Measurements from ENCODE around the gene ENPP7.

Gene ENPP7

GRCh38 chr17:79732804-79733691 is 2.3 kb downstream of the ENPP7 start:
- no peak for FAIRE-seq

- FAIRE-seq: no peak
Observed at GRCh38 chr17:79733692-79734070, 2.9 kb downstream of the ENPP7 start.

- no peak for FAIRE-seq
Observed at GRCh38 chr17:79735096-79735495, 4.4 kb downstream of the ENPP7 start.

- FAIRE-seq: no peak
Observed at GRCh38 chr17:79737046-79737921, 6.5 kb downstream of the ENPP7 start.

- no peak for FAIRE-seq
Observed at GRCh38 chr17:79737922-79738578, 7.3 kb downstream of the ENPP7 start.

GRCh38 chr17:79738643-79739042 is 7.9 kb downstream of the ENPP7 start:
- no peak for FAIRE-seq

GRCh38 chr17:79739148-79740062 is 8.7 kb downstream of the ENPP7 start:
- no peak for FAIRE-seq

- FAIRE-seq: no peak
Observed at GRCh38 chr17:79740413-79740812, 9.7 kb downstream of the ENPP7 start.

- no peak for FAIRE-seq
Observed at GRCh38 chr17:79741401-79741750, 10.6 kb downstream of the ENPP7 start.

GRCh38 chr17:79741751-79742588 is 11.2 kb downstream of the ENPP7 start:
- FAIRE-seq: no peak

- no peak for FAIRE-seq
Observed at GRCh38 chr17:79742589-79742918, 11.8 kb downstream of the ENPP7 start.

GRCh38 chr17:79742951-79743476 is 12.3 kb downstream of the ENPP7 start:
- no peak for FAIRE-seq

- no peak for FAIRE-seq
Observed at GRCh38 chr17:79743614-79744013, 12.9 kb downstream of the ENPP7 start.

GRCh38 chr17:79745641-79746105 is 14.9 kb downstream of the ENPP7 start:
- FAIRE-seq: no peak

- FAIRE-seq: no peak
Observed at GRCh38 chr17:79746889-79747507, 16.3 kb downstream of the ENPP7 start.

- FAIRE-seq: no peak
Observed at GRCh38 chr17:79747508-79748294, 17.0 kb downstream of the ENPP7 start.

GRCh38 chr17:79748295-79749099 is 17.8 kb downstream of the ENPP7 start:
- FAIRE-seq: no peak

- FAIRE-seq: no peak
Observed at GRCh38 chr17:79749156-79749815, 18.5 kb downstream of the ENPP7 start.

Data from TTC549 (cell line).